GM21381 (cell line): ENCODE measurements around the gene TCTA.

Experiments used
- ATAC-seq: cut with Tn5 transposase; IDR thresholded peaks from one replicate; pipeline ENCODE4 v1.9.1; 2021; ENCODE audit warnings: mild to moderate bottlenecking, moderate library complexity; ENCODE audit not compliant: unreplicated experiment

The TCTA gene

DNA sequence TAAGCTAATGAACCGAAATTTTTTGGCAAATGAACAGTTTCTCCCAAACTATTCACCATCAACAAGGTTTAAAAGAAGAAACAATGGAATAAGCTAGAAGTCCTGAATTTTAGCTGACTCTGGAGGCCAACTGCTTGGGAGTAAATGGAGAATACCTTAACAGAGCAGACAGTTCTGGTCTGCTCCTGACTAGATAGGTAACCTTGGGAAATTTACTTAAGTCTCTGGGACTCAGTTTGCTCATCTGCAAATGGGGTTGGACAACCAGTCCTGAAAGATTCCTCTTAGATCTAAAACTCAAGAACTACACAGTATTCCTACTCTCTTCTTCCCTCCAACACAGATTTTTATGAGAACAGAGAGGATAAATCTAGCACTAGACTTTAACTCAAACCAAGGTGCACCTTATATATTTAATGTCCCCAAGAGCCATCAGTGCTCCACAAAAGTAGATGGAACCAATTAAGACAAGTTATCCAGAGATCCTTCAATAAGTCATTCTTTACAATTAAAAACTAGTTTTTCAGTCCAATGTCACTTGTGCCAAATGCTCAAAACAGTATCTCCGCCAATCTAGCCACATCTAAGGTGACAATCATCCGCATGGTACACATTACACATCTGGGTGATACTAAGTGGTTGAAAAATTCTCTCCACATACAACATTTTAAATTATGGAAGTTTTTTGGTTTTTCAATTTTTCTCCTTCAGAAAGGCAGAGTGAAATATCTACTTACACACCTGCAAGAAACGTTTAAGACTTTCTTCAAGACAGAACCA, 2.0 kb upstream of the TCTA start:
- no peak for ATAC-seq

DNA sequence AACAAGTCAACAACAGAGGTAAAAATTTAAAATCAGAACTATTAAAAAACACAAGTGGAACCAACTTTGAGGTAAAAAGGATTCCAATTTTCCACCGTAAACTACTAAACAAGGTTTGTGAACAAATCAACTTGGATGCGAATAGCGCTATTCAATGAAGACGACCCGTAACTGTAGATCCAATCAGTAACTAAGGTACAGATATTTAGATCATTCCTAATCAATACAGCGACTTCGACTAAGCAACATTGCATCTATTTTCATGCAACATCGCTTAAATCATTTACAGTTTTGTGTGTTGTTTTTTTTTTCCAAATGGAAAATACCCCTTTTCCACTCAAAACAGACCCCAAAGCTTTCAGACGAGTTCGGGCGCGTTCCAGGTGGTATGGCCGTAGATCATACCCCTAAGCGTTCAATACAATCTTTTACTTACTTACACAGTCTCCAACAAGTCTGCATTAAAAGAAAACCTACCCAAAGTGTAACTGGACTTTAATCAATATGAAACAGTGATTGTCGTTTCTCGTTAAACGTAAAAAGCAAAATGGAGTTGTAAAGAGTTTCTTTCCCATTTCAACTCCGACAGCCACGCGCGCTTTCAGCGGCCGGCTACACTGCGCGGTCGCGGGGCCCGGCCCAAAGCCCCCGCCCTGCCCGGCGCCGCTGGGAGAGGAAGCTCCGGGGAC, 1.2 kb upstream of the TCTA start:
- no peak for ATAC-seq

DNA sequence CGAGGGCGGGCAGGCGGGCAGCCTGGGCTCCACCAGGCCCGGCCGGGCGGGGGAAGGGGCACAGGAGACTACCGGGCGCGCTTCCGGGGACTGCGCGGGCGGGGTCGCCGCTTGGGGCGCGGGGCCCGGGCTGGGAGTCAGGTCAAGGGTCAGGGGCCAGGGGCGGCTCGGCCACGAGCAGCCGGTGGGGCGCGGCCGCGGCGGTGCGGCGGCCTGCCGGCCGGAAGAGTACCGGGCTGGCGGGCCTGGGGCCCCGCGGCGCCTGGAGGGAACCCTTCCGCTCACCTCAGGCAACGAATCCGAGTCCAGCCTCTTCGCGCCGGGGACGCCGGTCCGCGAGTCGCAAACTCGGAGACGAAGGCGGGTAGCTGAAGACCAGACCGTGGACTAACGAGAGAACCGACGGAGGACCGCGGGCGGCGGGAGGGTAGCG, 672 bp upstream of the TCTA start:
- ATAC-seq = peak; percentile 29

DNA sequence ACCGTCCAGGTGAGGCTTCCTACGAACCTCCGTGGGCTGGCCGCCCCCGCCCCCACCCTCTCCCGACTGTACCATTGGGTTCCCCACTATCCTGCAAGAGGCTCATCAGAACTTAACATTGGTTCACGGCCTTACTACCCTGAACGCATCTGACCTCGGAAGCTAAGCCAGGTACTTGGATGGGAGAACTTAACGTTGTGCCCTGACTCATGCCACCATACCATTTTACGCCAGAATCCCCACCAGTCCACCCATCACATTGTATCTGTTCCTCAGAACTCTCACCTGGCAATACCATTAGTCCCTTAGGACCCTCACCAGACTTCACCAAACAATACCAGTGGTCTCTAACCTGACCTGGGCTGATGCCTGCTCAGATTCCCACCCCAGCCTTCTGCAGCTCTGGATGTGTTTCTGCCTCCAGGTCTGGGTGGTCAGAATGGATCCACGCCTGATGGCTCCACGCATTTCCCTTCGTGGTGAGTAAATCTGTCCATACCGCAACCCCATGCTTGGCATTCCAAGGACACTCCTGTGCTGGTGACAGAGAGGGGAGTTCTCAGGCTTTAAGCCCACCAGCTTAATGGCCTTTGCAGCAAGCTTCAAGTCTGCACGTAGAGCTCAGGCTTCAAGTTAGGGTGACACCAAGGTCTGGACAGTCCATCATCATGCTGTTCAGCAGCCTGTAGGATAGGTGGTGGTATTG, 562 bp downstream of the TCTA start:
- no peak for ATAC-seq

DNA sequence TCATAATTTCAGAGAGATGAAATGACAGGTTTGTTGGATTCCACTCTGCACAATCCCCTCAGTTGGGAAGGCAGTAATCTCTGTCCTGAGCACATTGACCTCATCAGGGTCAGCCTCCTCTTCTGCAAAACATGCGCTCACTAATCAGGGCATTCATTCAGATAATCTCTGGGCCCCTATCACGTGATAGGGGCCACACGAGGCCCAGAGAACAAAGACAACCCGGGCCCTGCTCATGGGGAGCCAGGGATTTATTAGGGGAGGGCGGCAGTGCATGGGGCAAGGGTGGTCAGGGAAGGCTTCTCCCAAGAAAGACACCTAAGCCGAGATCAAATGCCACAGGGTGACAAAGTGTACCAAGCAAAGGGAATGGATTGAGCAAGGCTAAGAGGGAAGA, 1.1 kb downstream of the TCTA start:
- ATAC-seq = no peak

DNA sequence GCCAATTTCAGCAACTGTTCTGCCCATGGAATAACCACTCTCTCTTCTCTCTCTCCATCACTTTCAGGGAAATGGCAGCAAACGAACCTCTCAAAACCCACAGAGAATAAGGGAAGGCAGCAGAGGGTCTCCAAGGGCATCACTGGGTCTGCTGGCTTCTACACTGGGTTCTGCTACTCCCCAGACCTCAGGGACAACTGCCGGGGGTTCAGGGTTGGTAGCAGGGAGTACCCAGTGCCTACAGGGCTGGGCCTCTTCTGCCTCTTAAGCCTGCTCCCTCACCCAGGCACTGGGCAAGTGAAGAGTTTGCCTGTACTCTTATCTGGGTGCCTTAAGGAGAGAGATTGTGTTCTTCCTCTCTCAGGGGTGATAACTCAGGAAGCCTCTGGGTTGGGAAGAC, 2.5 kb downstream of the TCTA start:
- no peak for ATAC-seq

DNA sequence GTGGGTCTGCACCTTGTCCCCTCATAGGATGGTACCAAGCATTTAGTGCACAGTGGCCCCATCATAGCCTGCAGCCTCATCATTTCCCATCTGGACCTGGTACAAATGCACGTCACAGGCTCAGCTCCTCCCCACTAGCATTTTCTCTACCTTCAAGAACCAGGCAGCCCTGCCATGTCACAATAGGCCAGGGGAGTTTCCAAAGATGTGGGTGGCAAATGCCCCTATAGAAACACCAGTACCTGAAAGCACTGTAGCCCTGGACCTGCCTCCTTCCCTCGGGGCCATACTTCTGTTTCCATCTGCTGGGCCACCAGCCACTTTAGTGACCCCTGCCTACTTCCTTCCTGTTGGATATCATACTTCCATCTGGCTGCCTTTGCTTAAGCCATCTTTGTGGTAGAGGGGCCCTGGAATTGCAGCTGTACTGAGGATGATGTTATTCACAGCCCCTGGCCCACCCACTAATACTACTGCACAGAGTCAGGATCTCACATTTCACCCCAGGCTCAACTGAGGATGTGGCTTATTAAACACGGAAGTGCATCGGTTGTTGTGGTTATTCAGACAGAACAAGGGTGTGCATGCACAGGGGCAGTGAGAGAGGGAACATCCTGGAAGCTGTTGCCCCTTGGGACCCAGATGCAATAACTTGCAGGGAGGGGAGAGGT, 3.8 kb downstream of the TCTA start:
- no peak for ATAC-seq

DNA sequence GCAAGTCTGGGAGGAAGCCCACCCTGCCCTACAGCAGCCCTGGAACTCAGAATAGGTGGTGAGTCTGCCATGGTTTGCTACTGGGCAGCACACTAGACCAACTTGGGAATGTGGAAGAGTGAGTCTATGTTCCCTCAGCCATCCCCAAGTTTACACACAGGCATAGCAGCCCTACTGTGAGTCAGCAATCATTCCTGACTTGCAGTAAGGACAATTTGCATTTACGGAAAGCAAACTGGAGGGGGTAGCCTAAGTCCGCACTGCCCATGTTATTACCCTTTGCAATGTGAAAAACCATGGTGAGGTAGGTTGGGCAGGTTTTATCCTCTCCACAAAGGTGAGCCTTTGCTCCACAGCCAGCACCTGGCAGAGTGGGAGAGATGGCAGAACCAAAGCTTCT, 4.6 kb downstream of the TCTA start:
- ATAC-seq = no peak

DNA sequence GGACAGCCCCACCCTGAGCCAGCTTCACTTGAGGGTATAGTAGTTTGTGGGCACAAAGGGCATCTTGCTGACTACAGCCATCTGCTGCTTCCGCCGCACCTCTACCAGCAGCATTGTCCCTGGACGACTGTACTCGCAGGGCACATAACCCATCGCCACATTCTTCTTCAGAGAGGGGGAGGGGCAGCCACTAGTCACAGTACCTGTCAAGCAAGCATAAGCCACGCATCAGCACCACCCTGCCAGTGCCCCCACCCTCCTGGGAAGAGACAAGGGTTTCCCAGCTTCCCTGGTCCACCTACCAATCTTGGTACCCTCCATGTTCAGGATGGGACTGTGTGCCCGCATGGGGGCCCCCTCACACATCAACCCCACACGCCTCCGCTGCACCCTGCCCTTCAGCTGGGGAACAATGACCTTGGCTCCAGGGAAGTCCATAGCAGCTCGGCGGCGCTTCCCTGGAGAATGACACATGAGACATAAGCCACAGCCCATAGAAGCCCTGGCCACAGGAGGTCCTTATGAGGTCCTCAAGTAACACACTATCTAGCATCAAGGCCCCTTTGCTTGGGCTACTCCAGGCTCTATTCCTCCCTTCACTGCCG, 5.4 kb downstream of the TCTA start:
- ATAC-seq = no peak

DNA sequence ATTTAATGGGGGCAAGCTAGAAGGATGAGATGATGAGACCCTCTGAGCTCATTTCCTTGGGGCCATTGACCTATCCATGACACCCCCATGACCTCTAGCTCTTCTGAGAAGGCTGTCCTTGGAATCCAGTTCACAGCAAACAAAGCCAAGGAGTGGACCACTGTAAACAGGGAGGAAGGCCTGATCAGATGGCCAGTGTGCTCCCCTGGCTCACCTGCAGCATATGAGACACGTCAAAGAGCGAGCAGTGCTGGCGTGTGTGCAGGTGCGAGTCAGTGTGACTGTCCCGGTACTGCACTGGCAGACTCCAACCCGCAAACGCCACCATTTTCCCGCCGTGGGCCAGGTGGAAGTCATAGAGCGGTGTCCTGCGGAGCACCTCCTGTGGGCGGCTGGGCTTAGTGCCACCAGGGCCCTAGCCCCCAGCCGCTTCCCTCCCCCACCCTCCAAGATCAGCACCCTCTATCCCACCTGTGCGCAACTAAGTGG, 9.7 kb downstream of the TCTA start:
- ATAC-seq = no peak

DNA sequence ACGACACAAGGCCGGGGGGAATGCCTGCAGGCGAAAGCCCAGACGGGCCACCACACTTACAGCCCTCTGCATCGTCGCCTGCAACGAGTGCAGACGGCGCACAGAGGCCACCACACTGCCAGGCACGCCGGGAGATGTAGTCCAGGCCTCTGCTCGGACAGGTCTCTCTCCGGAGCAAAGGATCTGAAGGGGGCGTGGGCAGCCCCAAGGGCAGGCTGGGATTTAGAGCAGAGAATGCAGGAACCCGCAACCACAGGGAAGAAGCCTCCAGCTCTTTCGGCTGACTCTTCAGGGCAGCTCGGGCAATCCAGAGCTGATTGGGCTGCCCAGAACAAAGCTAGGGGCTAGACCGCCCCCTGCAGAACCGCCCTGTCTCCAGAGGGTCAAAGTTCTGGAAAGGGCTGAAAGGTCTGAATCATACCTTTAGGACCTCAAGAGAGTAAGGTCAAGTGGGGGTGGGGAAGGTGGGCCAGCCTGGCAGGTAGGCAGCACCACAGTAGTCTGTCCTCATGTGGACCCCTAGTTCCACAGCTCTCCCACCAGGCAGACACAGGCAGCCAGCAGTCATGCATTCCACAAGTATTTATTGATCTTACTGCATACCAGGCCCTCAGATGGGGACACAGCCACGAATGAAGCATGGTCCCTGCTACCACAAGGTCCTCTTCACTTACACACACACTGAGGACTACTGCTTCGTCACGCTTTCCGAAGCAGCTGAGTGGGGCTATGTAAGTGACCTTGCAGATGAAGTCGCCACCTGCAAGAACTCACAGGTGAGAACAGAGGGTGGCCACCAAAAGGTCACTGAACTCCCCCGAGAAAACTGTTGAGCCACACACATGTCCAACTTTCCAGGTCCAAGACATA, 10.4 kb downstream of the TCTA start, which contains the start of gene AMT:
Gene AMT, minus strand, starts transcription at position 95 of the 870 bp plus-strand sequence. Its CDS starts 23 bp downstream, at position 72.
- no peak for ATAC-seq

DNA sequence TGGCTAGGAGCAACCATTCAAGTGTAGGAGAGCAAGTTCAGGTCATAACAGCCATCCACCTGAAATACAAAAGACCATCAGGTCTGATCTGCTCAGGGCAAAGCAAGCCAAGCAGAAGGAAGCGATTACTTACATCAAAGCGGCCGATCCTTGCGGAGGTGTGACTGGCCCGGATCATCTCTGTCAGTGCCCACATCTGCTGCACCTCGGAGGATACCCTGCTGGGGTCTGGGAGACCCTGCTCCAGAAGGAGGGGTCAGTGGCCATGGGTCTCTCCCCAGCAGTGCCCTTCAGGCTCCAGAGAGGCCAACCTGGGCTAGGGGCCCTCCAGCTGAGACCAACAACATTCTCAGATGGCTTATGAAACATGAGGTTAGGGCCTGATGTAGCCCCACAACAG, 12.6 kb downstream of the TCTA start:
- no peak for ATAC-seq

DNA sequence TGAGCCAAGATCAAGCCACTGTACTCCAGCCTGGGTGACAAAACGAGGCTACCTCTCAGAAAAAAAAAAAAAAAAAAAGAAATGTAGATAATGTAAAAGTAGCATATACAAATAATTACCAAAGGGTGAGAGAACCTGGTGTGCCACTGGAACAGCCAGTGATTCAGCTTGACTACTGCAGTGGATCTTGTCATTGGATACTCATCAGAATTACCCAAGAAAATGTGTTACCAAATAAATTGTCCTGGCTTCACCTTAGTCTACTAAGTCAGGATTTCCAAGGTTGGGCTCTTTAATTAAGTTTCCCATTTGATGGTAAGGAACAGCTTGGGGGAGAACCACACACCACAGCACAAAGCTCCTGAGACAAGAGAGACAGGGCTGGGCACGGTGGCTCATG, 15.4 kb downstream of the TCTA start:
- no peak for ATAC-seq

DNA sequence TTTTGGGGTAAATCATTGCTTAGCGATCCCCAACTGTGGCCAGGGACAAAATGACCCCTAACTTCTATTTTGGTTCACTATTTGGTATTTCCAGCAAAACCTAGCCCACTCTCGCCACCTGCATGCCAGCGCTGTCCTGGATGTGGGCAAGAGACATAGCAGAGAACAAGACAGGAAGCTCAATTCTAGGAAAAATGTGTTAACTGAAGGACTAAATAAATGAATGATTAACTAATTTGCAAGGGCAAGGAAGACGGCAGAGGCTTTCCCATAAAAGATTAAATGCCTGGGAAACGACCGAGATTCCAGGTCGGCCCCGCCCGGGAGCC, 16.5 kb downstream of the TCTA start:
- ATAC-seq = no peak

DNA sequence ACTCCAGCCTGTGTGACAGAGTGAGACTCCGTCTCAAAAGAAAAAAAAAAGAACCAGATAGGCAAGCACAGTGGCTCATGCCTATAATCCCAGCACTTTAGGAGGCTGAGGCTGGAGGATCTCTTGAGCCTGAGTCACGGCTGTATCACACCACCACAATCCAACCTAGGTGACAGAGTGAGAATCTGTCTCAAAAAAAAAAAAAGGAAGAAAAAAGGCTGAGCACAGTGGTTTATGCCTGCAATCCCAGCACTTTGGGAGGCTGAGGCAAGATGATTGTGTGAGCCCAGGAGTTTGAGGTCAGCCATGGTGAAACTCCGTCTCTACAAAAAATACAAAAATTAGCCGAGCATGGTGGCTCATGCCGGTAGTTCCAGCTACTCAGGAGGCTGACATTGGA, 22.5 kb downstream of the TCTA start:
- no peak for ATAC-seq

DNA sequence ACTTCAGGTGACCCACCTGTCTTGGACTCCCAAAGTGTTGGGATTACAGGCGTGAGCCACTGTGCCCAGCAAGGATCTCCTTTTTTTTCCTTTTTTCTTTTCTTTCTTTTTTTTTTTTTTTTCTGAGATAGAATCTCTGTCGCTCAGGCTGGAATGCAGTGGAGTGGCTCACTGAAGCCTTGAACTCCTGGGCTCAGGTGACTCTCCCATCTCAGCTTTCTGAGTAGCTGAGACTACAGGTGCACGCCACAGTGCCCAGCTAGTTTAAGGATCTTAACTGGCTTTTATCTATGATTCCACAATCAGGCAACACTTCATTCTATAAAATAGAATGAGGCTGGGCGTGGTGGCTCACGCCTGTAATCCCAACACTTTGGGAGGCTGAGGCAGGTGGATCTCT, 33.2 kb downstream of the TCTA start:
- no peak for ATAC-seq

DNA sequence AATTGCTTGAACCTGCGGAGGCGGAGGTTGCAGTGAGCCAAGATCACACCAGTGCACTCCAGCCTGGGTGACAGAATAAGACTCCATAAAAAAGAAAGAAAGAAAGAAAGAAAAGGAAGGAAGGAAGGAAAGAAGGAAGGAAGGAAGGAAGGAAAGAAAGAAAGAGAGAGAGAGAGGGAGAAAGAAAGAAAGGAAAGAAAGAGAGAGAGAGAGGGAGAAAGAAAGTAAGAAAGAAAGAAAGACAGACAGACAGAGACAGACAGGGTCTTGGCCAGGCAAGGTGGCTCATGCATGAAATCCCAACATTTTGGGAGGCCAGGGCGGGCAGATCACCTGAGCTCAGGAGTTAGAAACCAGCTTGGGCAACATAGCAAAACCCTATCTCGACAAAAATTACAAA, 41.4 kb downstream of the TCTA start:
- no peak for ATAC-seq

DNA sequence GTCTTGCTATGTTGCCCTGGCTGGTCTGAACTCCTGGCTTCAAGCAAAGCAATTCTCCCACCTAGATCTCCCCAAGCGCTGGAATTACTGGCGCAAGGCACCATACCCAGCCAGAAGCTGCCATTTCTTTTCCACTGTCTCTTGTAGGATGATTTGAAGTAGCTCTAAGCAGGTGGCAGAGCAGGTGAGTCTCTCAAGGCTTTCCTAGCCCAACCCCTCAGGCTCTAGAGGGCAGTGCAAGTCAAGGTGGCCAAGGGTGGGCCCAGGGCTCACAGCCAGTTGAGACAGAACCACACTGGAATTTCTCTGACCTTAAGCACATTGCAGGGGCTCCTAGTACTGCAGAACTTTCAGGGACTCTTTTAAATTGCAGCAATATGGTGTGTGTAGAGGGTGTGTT, 42.2 kb downstream of the TCTA start:
- no peak for ATAC-seq

DNA sequence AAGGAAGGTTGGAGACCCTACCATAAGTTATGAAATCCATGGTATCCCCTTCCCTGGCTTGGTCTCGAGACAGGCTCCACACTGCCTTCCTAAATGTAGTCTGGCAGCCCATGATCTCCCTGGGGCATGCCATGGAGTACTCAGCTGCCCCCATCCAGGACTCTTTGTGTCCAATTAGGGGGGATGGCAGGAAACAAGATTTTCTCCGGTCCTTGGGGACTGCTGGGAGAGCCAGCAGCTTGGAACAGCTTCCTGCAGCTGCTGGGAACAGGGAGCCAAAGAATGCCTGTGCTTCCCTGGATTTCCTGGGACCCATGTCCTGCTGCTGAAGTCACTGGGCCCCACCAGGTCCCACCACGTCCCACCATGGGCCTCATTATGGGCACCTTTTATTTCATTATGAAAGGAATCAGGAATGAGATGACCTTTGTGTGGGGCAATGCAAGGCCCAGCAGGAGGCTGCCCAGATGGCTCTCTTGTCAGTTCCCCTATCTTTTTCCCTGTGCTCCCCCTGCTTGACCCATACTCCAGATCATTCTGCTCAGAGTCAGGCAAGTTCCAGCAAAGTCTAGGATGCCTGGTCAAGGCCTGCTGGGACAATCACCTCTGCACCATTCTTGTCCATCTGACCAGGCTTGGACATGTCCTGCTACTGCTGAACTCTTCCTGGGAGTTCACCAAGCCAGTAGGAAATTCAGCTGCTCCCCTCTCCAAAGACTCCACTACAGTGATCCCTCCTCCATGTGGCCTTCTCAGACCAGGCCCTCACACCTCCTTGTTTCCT, 42.9 kb downstream of the TCTA start:
- no peak for ATAC-seq
